Right kidney (tissue), 9 donors: ENCODE results near the gene RSPRY1.

Source experiments
- DNase-seq: peaks from one replicate; pipeline ENCODE4 v3.0.0-alpha.2; 2016
- long read RNA-seq, 8 donors: transcript quantifications; one replicate each; lab custom pipeline, GENCODE V29; 2026

The RSPRY1 gene
- long read RNA-seq, donor 1, transcript RSPRY1-201 (15 exons, 3,547 nt), result major isoform, 5 of 7 reads
- long read RNA-seq, donor 1, partial matches to known transcripts, result 0 of 7 reads
- long read RNA-seq, donor 1, other reads (novel, unspliced or antisense), result 0 of 7 reads
- long read RNA-seq, donor 2, partial matches to known transcripts, result 0 of 5 reads
- long read RNA-seq, donor 2, other reads (novel, unspliced or antisense), result 0 of 5 reads
- long read RNA-seq, donor 3, partial matches to known transcripts, result 0 of 3 reads
- long read RNA-seq, donor 3, other reads (novel, unspliced or antisense), result 0 of 3 reads
- long read RNA-seq, donor 4, partial matches to known transcripts, result 13 of 18 reads
- long read RNA-seq, donor 4, other reads (novel, unspliced or antisense), result 0 of 18 reads
- long read RNA-seq, donor 5, transcript RSPRY1-201 (15 exons, 3,547 nt), result major isoform, 5 of 6 reads
- long read RNA-seq, donor 5, partial matches to known transcripts, result 0 of 6 reads
- long read RNA-seq, donor 5, other reads (novel, unspliced or antisense), result 0 of 6 reads
- long read RNA-seq, donor 6, partial matches to known transcripts, result 8 of 12 reads
- long read RNA-seq, donor 6, other reads (novel, unspliced or antisense), result 0 of 12 reads
- long read RNA-seq, donor 7, result 0 reads
- long read RNA-seq, donor 8, transcript RSPRY1-201 (15 exons, 3,547 nt), result major isoform, 8 of 13 reads
- long read RNA-seq, donor 8, partial matches to known transcripts, result 5 of 13 reads
- long read RNA-seq, donor 8, other reads (novel, unspliced or antisense), result 0 of 13 reads

DNA sequence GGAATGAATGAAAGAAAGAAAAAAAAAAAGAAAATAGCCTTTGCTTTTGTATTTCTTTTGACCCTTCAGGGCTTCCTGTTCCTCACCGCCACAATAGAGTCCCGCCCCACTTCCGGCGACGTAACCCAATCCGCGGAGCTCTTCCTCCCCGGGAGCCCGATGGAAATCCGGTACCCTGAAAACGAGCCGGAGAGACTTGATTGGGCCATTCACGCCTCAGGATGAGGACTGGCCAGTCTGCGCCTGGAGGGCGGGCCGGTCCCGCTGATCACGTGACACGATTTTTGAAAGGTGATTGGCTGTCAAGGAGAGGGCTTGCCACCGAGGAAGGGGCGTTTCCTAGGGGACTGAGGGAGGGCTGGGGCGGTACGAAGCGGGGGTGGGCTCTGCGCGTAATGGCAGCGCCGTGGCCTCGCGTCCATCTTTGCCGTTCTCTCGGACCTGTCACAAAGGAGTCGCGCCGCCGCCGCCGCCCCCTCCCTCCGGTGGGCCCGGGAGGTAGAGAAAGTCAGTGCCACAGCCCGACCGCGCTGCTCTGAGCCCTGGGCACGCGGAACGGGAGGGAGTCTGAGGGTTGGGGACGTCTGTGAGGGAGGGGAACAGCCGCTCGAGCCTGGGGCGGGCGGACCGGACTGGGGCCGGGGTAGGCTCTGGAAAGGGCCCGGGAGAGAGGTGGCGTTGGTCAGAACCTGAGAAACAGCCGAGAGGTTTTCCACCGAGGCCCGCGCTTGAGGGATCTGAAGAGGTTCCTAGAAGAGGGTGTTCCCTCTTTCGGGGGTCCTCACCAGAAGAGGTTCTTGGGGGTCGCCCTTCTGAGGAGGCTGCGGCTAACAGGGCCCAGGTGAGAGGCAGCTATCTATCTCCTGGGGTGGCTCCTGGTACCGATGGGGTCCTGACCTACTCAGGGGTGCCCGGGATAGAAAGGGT, at the start of gene RSPRY1, which contains the start of gene PSME3IP1:
Gene RSPRY1, plus strand, starts transcription at position 385 of the 927 bp plus-strand sequence. CDS start 18,330 bp downstream, outside the sequence.
Gene PSME3IP1, minus strand, starts transcription at position 95 of the 927 bp plus-strand sequence. CDS start 12,185 bp downstream, outside the sequence.
- peak; percentile 94 for DNase-seq

DNA sequence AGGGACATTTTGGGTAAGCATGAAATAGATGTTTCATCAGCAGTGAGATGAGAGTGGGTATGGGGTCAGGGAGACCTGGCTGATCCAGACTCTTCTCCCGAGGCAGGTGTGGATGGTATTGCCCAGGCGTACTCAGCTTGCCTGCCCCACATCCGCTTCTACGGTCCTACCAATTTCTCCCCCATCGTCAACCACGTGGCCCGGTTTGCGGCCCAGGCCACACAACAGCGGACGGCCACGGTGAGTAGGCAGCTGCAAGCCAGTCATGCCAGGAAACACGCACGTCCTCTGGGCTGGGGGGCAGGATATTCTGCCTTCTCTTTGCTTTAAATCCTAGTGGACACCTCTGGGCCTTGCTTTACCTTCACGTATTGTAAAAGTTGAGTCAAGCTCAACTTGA, 49.1 kb upstream of the RSPRY1 start:
- DNase-seq, result no peak

DNA sequence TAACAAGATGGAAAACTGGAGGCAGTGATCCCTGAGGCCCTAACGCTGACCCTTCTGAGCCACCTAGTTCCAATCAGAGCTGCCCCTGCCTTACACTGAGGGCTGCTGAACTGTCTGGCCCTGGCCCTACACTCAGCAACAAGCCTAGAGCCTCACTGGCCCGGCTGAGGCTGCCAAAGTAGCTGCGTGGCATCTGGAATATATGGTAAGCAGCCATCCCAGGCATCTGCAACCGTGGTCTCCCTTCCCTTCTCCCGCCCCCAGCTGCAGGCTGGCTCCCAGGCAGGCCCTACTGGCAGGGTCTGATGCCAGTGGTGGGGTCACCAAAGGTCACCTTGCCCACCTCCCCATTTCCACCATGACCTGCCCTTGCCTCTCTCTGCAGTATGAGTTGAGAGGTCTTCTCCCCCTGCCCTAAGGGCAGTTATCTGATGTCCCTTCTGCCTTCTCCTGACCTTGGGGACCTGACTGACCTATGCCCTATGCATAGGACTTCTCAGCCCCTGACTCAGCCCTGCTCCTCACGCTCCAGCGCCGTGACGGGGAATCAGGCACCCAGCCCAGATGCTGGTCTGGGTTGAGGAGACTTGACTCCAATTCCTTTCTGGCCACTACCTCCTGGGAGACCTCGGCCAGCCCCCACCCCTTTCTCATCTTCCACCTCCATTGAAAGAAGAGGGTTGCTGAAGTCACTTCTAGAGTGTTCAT, 48.4 kb upstream of the RSPRY1 start:
- no peak for DNase-seq

DNA sequence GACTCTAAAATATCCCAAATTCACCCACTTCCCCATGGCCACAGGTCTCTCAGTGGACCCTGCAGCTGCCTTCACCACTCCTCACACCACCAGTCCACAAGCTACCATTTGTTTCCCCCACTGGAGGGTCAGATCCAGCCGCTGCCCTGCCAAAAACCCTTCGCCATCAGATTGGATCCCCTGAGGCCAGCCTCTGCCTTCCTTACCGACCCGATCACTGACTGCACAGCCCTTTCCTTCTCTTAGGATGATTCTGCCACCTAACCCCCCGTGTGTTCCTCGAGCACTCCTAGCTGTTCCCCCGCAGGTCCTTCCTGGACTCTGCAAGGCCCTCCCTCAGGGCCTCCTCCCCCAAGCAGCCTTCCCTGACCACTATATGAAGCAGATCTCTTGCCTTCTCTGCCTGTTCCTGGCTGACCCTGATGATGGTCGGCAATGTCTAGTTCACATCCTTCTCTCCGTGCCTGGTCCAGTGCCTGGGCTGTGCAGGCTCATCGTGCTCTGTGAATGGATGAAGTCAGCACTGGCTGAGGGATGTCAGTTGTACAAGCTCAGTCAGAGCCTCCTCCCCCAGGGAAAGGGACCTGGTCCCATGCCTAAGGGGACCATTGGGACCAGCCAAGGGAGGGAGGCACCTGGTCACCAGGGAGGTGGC, 47.7 kb upstream of the RSPRY1 start:
- no peak for DNase-seq

DNA sequence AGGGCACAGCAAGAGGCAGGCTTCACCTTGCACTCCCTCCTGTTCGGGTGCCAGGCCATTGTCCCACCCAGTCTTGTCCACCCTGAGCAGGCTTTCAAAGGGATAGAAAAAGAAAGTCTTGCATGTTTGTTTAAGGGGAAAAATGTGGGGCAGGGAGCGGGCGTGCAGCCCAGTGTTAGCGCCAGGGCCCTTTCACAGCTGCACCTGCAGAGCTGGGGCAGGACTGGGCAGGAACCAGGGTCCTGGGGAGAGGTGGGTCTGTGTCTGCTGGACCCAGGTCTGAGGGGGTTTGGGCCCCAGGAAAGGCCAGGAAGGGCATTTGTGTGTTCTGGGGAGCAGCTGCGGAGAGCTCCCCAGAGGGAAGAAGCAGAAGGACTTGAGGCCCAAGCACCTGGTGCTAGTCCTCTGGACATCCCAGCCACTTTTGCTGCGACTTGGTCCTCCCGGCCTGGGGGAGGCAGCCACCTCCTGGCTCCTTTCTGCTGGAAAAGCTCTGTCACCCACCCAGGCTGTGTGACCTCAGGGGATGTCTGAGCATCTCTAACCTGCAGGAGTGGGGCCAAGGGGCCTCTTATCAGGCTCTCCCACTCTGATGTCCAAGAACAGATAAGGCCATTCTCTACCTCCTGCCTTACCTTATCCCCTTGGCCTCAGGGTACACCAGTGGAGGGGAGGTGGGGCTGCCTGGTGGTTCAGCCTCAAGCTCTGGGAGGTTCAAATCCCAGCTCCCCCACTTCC, 45.0 kb upstream of the RSPRY1 start:
- no peak for DNase-seq

DNA sequence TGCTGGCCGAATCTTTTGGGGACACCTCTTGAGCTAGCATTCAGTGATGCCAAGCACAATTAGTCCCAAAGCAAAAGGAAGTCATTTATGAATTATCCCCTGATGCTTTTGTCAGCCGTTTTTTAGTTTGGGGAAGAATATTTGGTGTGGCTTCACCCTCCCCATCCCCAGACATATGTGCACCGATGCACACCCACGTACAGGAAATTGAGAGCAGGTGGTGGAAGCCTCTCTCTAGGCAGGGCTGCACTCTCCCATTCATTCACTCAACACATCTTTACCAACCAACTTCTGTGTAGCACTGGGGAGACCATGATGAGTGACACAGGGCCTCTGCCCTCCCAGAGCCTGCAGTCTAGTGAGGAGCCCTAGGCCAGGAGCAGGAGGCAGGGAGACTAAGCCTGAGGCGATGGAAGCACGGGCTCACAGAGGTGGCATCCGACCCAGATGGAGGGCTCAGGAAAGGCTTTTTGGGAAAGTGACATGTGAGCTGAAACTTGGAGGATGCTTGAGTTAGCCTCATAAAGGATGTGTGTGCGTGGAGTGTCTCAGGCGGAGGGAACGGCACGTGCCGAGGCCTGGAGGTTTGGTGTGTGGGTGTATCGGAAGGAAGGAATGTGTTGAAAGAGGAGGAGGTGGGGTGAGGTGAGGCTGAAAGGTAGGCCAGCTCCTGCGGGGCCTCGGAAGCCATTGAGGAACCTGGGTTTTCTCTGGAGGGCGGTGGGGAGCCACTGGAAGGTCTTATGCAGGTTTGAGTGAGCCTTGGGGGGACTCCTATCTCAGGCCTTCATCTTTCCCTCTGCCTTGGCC, 44.1 kb upstream of the RSPRY1 start:
- no peak for DNase-seq

DNA sequence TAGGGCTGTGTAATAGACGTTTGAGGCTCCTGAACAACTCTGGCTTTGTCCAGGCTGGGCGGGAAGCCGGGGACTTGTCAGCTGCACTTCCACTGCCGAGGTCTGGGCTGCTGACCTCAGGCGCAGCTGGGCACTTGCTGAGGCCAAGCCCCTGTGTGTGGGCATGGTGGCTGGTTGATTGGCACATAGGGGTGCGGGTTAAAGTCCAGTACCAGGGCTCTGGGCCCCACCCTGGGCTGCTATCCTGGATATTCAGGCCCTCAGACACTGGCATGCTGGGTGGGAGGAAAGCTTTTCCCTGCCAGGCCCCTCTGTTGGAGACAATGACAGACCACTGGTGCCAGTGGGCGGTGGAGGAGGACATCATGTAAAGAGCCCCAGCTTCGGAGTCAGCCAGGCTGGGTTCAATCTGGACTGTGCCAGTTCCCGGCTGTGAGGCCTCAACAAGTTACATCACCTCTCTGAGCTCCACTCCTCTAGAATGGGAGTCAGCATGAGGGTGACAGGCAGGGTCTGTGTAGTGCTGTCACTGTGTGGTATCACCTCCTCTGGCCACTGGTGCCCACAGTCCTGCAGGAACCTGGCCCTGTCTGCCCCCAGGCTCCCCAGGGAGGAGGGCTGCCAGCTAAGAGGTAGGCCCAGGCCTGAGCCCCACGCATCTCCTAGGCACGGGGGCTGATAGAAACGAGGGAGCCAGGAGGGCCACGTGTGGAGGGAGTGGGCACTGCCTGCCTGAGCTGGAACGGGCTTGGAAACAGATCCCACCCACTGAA, 42.8 kb upstream of the RSPRY1 start:
- no peak for DNase-seq

DNA sequence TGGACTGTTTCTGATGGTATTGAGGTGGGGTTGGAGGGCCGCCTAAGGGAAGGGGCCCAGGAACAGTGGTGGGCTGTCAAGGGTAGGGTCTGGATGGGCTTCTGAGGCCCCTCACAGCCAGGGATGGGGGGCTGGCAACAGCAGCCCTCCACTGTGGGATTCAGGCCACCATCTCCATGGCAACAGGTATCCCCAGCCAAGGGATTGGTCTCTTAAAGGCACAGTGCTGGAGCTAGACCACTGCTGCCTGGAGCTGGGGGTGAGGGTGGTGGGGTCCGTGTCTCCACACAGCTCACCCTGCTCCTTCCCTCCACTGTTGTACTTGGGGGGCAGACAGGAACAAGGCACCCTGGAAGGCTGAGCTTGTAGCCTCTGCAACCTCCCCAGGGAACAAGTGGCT, 42.1 kb upstream of the RSPRY1 start:
- DNase-seq, result no peak

DNA sequence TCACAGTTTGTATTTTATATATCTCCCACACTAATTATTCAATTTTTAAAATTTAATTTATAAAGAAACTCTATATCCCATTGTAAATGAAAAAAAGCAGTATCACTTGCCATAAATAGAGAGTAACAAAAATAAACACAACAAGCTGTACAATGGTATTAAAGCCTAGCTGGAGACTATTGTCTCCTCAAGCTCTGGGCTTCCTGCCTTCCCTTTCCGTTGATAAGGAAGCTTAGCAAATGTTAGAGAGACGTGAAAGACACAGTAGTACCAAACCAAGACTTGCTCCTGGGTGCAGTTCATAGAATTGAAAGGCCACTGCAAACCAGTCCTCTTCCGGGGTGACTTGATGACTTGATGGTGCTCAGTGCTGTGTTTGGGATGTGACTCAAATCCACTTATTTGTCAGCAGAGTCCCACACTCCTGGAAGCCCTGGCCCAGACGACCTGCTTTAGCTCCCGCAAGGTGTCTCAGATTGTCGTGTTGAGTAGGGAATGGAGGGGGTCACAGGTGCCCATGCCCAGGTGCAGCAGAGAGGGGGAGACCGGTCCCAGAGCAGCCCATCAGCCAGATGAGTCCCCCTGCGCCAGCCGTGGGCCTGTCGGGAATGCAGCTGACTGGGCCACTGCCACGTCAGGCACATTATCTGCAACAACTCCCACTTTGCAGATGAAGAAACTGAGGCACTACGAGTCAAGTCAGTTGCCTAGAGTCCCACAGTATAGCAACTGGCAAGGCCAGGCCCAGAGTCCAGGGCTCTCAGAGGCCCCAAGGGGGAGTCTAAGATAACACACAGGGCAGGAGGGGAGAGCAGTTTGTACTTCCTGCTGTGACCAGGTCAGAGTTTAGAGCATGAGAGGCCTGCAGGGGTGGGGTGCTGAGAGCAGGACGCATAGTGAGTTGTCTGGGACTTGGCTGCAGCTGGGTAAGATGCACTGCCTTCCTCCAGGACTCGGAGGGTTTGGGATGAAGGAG, 40.8 kb upstream of the RSPRY1 start:
- DNase-seq, result no peak

DNA sequence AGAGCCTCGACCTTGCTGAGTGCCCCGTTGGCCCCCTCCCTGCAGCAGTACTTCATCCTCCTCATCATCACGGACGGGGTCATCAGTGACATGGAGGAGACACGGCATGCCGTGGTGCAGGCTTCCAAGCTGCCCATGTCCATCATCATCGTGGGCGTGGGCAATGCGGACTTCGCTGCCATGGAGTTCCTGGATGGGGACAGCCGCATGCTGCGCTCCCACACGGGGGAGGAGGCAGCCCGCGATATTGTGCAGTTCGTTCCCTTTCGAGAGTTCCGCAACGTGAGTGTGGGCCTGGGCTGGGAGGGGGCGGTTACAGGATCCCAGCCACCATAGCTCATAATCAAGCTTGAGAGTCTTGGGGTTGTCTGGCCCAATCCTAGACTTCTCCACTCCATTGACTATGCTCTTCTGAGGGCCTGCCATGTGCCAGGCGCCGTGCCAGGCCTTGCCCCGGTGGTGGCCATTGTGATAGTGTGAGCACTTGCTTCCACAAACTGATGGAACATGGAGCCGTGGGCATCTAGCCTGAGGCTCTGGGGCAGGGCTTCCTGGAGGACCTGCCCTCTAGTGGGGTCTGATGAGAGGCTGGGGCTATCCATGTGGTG, 40.0 kb upstream of the RSPRY1 start:
- DNase-seq, result no peak

DNA sequence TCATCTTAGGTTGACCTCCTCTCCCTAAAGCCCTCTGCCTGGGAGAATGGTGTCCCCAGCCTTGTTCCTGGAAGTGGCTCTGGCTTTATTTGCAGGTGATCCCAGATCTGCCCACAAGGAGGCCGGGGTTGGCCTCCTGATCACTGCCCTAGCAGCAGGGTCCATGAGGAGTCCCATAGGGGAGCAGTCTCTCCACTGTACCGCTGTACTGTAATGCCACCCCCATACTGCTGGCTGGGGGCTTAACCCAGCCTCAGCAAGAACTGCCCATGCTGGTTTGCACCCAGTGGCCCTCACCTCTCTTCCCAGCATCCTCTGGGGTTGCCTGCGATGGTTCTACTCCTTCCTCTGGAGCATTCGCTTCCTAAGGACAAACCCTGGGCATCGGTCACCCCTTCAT, 39.4 kb upstream of the RSPRY1 start:
- no peak for DNase-seq

DNA sequence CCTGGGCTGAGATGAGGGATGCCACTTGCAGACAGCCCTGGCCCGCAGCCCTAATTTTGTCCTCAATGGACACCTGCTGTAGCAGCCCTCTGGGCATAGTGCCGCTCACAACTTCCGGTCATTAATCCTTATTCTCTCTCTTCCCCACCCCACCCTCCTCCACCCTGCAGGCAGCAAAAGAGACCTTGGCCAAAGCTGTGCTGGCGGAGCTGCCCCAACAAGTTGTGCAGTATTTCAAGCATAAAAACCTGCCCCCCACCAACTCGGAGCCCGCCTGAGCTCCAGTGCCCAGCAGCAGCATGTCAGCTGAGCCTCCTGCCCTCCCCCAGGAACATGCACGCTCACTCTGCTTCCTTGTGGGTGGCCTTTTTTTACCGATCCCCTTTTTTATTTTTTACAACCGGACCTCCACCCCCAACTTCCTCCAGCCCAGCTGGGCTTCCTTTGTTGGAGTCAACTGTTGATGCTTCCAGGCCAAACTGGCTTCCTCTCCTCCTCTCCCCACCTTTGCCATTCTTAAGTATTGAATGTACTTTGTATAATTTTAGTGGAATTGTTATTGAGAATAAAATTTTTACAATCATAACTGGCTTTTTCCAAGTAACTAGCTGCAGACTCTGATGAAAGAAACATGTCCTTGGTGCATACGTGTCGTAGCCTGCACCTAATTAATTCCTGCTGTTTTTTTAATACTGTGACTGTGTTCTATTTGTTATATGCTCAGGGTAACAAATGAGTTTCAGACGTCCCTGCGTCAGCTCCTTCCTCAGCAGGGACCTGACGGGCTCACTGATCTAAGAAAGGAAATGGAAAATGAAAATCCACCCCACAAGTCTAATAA, 38.5 kb upstream of the RSPRY1 start:
- DNase-seq, result peak; percentile 43

DNA sequence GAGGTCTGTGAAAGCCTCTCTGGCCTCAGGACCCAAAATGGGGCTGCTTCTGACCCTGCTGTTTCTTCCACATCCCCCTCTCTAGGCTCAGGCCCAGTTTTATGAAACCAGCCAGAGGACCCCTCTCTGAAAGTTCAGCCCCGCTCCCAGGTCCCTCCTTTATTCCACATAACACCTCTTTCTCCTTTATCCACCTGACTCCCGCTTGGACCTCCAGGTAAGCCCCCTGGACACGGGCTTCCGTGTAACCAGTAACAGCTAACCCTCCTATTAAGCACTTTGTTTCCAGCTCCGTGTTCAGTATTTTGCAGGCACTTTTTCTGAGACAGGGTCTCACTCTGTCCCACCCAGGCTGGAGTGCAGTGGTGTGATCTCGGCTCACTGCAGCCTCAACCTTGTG, 37.6 kb upstream of the RSPRY1 start:
- DNase-seq, result no peak

DNA sequence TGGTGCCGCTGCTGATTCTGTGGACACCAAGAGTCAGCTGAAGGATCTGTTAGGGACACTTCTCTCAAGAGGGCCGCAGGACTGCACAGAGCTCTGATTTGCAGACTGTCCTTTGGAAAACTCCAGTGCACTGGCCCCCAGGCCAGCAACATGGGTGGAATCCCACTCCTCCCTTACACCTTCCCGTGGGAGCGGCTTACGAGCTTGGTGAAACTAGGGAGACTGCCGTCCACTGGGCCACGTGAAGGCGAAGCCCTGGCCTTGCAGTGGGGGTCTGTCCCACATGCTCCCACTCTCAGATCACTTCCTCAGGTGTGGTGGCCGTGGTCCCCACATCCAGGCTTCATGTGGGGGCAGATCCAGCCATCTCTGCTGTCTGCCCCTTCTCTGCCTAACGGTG, 36.7 kb upstream of the RSPRY1 start:
- DNase-seq, result no peak

DNA sequence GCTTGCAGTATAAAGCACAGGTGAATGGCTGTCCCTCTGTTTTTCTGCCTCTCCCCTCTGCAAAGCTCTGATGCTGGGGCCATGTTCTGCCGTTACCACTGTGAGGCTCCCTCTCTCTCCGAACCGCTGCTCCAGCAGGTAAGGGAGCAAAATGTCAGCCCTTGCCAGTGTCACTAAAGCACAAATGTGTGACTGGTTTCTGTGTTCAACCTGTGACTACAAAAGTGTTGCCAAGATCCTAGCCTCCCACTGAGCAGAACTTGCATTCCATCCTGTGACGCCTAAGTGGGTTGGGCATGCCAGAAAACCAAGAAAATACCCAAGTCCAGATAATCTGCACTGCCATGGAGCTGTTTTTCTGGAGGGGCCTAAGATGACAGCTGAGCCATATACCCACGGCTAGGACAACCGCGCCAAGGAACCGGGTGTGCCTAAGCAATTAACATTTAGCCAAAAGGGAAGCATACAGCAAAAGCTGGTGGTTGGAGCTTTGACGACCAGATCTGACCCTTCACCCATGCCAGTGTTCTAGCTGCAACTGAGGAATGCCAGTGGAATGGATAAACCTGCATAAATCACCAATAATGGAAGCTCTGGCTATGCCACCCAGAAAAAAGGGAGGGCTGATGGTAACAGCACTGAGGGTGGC, 35.3 kb upstream of the RSPRY1 start:
- no peak for DNase-seq

DNA sequence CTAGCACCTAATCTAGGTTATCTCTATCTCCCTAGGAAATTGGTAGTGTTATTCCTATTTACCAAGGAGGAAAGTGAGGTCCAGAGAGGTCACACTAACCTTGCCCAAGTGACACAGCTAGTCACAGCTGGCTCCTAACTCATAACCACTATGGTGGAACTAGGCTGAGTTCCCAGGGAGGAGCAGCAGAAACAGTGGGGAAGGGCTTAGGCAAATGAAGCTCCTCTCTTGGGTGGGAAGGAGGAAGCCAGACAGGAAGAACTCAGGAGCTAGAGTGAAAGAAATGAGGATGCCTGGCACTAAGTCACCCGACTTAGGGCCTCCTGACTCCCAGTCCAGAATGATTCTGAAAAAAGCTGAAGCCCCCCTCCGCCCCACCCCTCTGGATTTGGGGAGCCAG, 34.8 kb upstream of the RSPRY1 start:
- DNase-seq, result no peak
